Colonic mucosa (tissue), 4 donors: ENCODE data around the gene FCN3. TPM values are rescaled to one million over a fixed set of nuclear protein-coding genes. Genes with fewer than 3 reads are reported as not detected.
"Not testable (repeated sequence)": the region's sequence is repeated elsewhere in the genome, so short reads cannot be mapped to it uniquely, and the experiment has no call there.

ENCODE experiments used
- DNase-seq: peaks from one replicate; pipeline ENCODE4 v3.0.0-alpha.2; 2020
- H3K27ac ChIP-seq: fragments of 200-600 bp; one replicate; pipeline ENCODE4 v1.8.0; 2021
- H3K27me3 ChIP-seq: fragments of 200-600 bp; one replicate; pipeline ENCODE4 v1.8.0; 2021
- H3K36me3 ChIP-seq: fragments of 200-600 bp; one replicate; pipeline ENCODE4 v1.8.0; 2021
- H3K4me1 ChIP-seq: fragments of 200-600 bp; one replicate; pipeline ENCODE4 v1.8.0; 2021; ENCODE audit warnings: mild to moderate bottlenecking
- H3K4me3 ChIP-seq: fragments of 200-600 bp; one replicate; pipeline ENCODE4 v1.8.0; 2021
- H3K9ac ChIP-seq, 2 donors: one replicate each; pipeline ENCODE4 v1.7.0; 2013; ENCODE audit warnings: control low read depth in 2 of 2, low read depth in 2 of 2, low read length in 2 of 2
- H3K9me3 ChIP-seq: fragments of 200-600 bp; one replicate; pipeline ENCODE4 v1.8.0; 2021
- intact Hi-C: fragments of 100-400 bp; cut with DNase I; formaldehyde crosslinking; loops from one replicate; pipeline ENCODE4 v1.14.1; 2022
- total RNA-seq, 2 donors: library from RNA; stranded (reverse); fragmentation: NEBNext Ultra II Directional in 1 of 2; extraction: Animal tissue kit (Norgen Biotek cat#: 25700) in 1 of 2; gene quantifications; one replicate each; pipeline ENCODE4 v1.2.1, GENCODE V29; 2021
- TF ChIP-seq, protein P1 (sequence below): fragments of 200-600 bp; IDR thresholded peaks from one replicate; pipeline ENCODE4 v1.8.0; 2022; ENCODE audit warnings: antibody characterized with exemption, mild to moderate bottlenecking
- donor health status: healthy.
- donor health status: DM: no; HTN: no; CAD: no.
- donor health status: DM: no; HTN: no; CAD: no.

The FCN3 gene
- total RNA-seq, 2 donors from 2014 or later, result 0.42 to 1.5 TPM

- H3K27ac ChIP-seq, result no peak overlapping the region
- H3K4me3 ChIP-seq, result no peak overlapping the region
- no peaks in the 10 kb centered on the region for H3K9me3 ChIP-seq
- intact Hi-C loops, result no loop called here
- no peaks in the 10 kb centered on the region for H3K27me3 ChIP-seq
- DNase-seq, result no peak
- H3K4me1 ChIP-seq, result no peaks in the 10 kb centered on the region
- H3K36me3 ChIP-seq, result peaks cover 5% of the 10 kb centered on the region
- TF ChIP-seq, protein P1, sequence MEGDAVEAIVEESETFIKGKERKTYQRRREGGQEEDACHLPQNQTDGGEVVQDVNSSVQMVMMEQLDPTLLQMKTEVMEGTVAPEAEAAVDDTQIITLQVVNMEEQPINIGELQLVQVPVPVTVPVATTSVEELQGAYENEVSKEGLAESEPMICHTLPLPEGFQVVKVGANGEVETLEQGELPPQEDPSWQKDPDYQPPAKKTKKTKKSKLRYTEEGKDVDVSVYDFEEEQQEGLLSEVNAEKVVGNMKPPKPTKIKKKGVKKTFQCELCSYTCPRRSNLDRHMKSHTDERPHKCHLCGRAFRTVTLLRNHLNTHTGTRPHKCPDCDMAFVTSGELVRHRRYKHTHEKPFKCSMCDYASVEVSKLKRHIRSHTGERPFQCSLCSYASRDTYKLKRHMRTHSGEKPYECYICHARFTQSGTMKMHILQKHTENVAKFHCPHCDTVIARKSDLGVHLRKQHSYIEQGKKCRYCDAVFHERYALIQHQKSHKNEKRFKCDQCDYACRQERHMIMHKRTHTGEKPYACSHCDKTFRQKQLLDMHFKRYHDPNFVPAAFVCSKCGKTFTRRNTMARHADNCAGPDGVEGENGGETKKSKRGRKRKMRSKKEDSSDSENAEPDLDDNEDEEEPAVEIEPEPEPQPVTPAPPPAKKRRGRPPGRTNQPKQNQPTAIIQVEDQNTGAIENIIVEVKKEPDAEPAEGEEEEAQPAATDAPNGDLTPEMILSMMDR, result no peak
- H3K9ac ChIP-seq, result no peak overlapping the region
Measured at GRCh38 chr1:27406362-27406680, 31.7 kb upstream of the FCN3 start.

DNA sequence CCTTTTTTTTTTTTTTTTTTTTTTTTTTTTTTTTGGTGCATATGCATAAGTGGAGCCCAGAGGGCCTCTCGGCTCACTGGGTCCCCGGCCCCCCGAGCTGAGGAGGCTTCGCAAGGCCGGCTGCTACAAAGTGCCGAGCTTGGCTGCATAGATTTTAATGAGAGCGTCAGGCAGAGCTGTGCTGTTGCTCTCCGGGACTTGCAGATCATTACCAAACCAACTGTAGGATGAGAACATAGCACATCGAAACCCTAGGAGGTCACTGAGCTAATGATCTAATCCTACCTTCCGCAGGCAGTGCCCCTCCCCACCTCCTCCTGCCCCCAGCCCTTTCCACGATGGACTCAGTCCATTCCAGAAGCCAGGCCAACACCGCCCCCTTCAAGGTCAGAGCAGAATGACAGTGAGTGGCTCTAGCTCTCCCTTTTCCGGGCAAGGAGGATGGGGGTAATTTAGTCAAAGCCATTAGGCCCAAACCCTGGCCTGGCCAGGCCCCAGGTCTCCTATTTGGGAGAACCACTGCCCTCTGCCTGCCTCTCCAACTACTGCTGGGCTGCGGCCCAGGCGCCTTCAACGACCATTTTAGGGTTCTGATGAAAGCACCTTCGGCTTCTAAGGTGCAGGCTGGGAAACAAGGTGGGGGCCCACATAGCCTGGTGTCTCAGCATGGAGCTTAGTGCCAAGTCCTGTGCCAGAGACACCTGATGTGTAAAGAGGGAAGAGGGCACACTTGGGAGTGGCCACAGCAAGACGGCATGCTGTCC lies 31.2 kb upstream of the FCN3 start:
- DNase-seq, H3K36me3 ChIP-seq, intact Hi-C loops, H3K9ac ChIP-seq, H3K9me3 ChIP-seq, H3K27me3 ChIP-seq, H3K27ac ChIP-seq, H3K4me3 ChIP-seq, H3K4me1 ChIP-seq: not testable (repeated sequence)

- Histone ChIP-seq H3K4me1 (no peaks in the 10 kb centered on the region), H3K27ac (no peak overlapping the region), H3K27me3 (no peaks in the 10 kb centered on the region), H3K9ac (no peak overlapping the region), H3K36me3 (no peaks in the 10 kb centered on the region), H3K4me3 (no peak overlapping the region), H3K9me3 (no peaks in the 10 kb centered on the region)
- TF ChIP-seq, protein P1, result no peak
- DNase-seq, result no peak
- intact Hi-C loops, result no loop called here
Measured at GRCh38 chr1:27405074-27405473, 30.4 kb upstream of the FCN3 start.

- Histone ChIP-seq H3K27ac (peak overlapping the region; percentile 42), H3K36me3 (no peaks in the 10 kb centered on the region), H3K4me1 (no peaks in the 10 kb centered on the region), H3K27me3 (no peaks in the 10 kb centered on the region), H3K9ac (no peak overlapping the region), H3K4me3 (no peak overlapping the region), H3K9me3 (no peaks in the 10 kb centered on the region)
- intact Hi-C loops, result loop anchor here (5.0 kb wide), 1 partner anchor 203 kb away; no protein-coding TSS in a partner anchor
- no peak for DNase-seq
- TF ChIP-seq, protein P1, result no peak
Measured at GRCh38 chr1:27403931-27404330, 29.3 kb upstream of the FCN3 start.

DNA sequence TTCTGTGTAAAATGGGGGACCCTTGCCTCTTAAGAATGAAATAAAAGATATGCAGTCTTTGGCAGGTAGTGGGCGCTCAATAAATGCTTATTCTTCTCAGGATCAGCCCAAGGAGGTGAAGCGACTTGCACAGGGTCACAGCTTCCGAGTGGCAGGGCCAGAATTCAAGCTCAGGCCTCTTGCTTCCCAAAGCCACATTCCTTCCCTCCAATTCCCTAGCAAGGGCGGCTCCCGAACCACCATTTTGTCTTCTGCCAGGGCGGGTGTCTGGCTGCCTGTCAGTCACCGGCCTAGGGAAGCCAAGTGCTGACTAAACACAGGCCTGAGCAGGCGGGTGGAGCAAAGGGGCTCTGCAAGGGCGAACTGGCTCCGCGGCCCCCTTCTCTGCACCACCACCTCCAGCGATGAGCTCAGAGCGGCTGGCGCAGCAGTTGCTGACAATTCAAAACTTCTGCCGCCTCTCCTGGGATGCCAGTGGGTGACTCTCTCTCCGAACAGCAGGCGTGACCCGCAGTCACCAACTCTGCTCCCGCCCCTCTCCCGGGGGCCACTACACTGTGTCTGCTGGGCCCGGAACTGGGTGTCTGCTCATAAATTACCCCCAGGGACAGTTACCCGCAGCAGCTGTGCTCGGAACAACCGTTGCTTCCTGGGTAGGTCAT lies 28.6 kb upstream of the FCN3 start:
- Histone ChIP-seq H3K27me3 (no peaks in the 10 kb centered on the region), H3K36me3 (no peaks in the 10 kb centered on the region), H3K27ac (peak overlapping the region; percentile 42), H3K9me3 (no peaks in the 10 kb centered on the region), H3K4me1 (no peaks in the 10 kb centered on the region), H3K4me3 (no peak overlapping the region), H3K9ac (peak overlapping the region; percentile 44 to 68)
- intact Hi-C loops, result loop anchor here (5.0 kb wide), 1 partner anchor 204 kb away; no protein-coding TSS in a partner anchor
- peak; percentile 53 for DNase-seq
- TF ChIP-seq, protein P1, result no peak

DNA sequence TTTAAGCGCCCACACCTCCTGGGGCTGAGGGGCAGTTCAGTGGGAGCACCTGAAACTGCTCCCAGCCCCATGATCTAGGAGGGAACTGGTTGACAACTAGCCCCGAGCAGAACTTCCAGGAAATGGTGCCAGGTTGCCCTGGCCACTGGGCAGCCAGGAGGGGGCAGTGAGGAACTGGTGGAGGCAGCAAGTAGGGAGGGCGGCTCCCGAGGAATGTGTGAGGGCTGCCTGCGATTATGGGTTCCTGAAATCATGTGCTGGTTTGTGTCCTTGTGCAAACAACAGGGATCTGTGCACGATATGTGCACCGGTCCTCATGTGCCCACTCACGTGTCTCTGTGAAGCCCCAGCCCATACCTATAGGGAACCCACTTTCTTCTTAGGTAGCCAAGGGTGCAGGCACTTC lies 27.7 kb upstream of the FCN3 start:
- Histone ChIP-seq H3K27me3 (no peaks in the 10 kb centered on the region), H3K9ac (peak overlapping the region in 1 of 2 donors; percentile 68), H3K27ac (peak overlapping the region; percentile 42), H3K4me1 (no peaks in the 10 kb centered on the region), H3K4me3 (no peak overlapping the region), H3K9me3 (no peaks in the 10 kb centered on the region), H3K36me3 (no peaks in the 10 kb centered on the region)
- TF ChIP-seq, protein P1, result peak; percentile 54
- peak; percentile 83 for DNase-seq
- intact Hi-C loops, result loop anchor here (5.0 kb wide), 1 partner anchor 205 kb away; no protein-coding TSS in a partner anchor
